Activated T-cell treated with anti-CD3 and anti-CD28 coated beads for 48 hours (primary cell): ENCODE data around the gene CCL5.
"Not testable (repeated sequence)": the region's sequence is repeated elsewhere in the genome, so short reads cannot be mapped to it uniquely, and the experiment has no call there.

Experiments
- DNase-seq: peaks from one replicate; pipeline ENCODE4 v3.0.0-alpha.2; 2020; ENCODE audit warnings: low read depth

CCL5 gene

DNA sequence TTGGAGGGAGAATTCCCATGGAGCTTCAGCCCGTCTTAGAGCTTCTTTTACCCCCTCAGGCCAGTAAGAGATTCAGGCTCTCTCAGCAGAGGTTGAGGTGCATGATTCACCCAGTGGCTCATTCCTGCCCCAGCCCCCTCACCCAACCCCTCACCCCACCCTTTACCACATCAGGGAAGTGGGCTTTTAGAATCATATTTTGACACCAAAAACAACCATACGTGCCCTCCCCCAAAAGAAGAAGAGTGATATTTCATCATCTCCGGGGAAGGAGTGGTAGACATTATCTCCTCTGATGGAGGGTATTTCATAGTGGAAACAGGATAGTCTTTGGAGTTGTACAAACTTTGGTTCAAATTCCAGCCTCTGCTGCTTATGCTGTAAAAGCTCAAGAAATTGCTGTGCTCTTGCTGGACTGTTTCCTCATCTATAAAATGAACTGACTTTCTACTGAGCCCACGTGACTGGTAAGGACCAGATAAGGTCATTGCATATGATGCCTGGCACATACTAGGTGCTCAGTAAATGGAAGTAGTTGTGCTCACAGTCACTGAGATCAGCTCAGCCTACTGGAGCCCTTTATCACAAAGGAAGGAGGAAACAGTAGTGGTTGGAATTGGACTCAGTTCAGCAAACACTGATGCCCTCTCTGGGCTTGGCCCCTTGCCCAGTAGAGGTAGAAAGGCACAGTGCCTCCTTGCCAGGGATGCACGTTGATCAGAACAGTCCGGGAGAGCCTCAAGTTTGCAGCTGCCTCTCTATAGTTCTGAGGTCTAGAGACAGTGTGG lies 18.3 kb upstream of the CCL5 start:
- peak; percentile 39 for DNase-seq

DNA sequence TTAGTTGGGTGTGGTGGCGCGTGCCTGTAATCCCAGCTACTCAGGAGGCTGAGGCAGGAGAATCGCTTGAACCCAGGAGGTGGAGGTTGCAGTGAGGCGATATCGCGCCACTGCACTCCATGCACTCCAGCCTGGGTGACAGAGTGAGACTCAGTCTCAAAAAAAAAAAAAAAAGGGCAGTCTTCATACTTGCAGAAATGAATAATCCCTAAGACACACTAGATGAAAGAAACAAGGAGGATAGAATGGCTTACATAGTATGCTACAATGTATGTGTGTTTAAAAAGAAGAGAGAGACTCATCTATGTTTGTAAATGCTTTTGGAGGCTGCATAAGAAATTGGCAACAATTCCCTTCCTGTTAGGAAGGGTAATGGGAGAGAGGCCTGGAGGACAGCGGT lies 17.6 kb upstream of the CCL5 start:
- not testable (repeated sequence) for DNase-seq

DNA sequence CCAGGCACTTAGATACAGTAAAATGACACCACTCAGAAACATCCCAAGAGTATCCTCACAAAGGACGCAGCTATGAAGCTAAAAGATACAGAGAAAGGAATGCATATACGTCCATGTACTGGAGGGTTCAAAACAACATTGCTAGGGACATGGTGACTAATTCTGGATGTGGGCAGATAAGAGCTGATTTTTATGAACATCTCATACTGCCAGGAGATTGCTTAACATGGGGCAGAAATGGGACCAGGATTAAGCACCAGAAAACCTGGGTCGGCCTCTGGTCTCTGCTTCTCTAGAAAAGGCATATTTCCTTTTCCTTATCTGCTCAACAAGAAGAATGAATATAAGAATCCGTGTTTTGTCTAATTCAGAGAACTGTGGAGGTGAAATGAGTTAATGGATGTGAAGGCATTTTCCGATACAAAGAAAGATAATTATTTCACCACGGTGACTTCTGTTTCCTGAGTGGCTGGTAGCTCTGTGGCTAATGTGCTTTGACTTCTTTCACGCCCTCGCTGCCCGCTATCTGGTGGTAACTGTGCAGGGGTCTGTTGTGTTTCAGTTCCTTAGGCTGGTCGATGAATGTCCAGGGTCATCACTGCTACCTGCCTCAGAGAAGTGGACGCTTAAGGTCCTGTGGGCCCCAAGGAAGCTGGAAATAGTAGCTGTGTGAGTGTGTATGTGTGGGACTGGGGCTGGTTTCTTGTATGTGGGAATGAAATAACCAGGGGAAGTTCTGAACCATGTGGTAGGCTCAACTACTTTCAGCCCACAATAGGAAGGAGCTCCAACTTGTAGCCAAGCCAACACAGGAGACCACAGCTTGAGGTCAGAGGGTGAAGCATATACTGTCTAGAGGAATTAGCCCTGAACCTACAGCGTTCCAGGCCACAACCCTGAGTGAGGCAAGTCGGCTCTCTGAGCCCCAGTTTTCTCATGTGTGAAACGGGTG lies 15.8 kb upstream of the CCL5 start:
- DNase-seq = peak; percentile 18

DNA sequence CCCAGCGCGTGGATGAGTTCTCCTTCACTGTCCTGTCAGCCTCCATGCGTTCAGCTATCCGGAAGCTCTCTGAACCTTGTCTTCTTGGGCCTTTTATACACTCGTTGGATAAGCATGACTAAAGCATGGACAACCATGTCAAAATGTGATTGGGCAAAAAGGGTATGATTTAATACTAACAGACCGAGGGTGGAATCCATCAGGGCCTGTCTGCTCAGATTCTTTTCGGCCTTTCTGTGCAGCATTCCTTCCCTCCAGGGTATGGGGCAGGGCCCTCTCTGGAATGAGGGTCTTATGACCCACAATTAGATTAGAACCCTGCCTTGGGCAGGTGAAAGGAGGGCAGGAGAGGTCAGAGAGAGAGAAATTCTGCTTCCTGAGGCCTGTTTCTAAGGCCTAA lies 14.0 kb upstream of the CCL5 start:
- DNase-seq = no peak

DNA sequence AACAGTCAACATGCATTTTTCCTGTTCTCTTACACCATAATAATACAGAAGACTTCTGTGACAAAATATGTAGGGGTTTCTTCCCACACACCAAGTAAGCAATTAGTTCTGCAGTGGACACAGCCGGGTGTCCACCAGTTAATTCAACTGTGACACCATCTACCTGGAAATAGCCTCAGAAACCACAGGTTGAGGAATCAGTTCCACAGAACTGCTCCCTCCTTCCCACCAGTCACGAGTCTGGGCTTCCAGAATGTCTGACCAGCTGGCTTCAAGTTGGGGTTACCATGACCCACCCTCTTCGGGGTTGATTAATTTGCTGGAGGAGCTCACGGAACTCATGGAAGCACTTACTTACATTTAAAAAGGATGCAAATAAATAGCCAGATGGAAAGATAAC lies 13.6 kb upstream of the CCL5 start:
- no peak for DNase-seq

DNA sequence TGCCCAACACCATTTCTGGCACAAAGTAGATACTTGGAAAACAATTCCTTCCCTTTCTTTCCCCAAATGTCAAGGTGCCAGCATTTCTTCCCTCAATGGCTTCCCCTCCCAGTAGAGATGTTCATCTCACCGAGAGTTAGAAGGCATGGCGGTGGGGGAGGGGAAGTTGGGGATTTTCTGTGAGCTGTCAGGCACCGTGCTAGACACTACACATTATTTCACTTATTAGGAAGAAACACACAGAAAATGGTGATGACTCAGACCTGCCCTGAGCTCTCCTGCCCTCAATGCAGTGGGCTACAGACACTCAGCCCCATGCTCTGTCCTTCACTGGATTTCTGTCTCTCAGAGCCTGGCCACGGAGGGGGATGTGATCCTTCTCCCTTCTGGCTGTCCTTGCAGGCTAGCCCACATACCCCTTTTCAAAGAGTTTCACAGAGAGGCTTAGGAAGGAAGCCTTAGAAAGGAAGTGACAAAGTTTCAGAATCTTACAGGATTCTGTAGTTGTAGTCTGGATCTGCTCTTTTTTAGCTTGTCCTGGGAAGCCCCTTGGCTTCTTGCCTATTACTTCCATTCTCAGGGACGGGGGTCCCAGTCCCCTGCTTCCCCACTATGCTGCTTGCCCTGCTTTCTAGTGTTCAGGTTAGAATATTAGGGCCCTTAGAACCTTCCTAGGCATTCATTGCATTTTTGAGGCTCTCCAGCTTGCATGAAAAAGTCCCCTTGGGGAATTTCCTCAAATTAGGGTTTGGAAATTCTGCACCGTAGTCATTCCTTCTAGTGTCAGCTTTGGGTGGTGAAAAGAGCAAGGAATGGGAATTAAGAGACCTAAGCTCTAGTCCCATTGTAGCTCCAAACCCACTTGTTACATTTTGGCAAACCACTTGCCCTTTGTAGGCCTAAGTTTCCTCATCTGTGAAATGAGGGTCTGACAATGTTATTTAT lies 12.2 kb upstream of the CCL5 start:
- DNase-seq = no peak

DNA sequence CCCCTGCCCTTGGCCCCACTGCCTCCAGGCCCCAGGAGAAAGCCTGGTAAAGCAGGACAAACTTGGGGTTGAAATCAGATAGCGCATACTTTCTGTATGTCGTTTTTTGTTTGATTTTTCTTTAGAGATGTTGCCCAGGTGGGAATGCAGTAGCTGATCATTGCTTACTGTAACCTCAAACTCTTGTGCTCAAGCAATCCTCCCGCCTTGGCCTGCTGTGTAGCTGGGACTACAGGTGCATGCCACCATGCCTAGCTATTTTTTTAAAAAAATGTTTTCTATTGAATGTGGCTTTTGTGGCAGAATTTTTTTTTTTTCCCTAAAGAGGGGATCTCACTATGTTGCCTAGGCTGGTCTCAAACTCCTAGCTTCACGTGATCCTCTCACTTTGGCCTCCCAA lies 11.1 kb upstream of the CCL5 start:
- no peak for DNase-seq

DNA sequence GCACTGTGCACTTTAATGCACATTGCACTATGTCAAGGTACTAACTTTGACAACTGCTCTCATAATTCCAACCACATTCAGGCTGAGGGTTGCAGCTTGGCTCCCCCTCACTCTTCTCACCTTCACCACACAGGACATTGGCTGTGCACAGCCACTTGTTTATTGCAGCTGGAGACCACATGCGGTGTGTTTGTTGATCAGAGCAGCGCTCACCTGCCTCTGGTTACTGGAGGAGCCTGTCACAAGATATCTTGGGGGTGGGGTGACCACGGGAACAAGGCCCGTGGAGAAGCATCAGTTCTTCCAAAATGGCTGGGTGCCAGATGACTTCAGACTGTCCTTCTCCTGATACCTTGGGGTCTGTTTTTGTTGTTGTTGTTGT lies 10.6 kb upstream of the CCL5 start:
- no peak for DNase-seq

DNA sequence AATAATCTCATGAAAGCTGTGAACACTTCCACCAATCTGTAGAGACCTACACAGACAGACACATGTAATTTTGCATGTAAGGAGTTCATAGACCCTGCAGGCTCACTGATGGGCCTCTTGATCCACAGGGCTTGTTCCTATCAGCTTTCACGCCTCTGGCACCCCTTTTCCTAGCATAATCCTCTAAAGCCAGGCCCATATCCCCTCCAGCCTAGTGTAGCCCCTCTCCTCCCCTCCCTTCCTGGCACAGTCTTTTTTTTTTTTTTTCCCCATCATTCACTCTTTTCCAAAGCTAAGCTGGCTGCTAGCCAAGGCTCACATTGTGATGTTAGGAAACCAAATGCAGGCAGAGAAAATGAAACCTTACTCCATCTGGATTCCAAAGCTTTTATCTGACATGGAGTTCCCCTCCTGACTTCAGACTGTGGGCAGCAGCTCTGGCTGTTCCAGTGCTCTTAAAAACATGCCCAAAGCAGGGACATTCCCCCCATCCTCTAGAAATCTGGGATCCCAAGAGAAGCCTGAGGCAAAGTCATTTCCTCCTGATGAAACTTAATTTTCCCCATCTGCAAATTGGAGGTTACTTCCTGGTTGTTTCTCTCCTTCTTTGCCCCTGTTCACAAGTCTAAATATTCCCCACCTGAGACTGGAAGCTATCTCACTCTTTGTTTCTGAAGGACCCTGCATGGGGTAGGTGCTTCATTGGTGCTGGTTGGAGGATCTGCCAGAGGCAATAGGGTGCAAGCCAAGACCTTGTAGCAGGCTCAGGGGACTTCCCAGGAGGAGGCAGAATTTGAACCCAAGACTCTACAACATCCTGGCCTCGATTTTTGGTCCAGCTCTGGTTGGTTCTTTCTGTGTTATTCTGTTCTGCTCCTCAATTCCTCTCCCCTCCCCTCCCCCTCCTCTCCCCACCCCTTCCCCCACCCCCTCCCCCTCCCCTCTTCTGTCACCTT lies 9.9 kb upstream of the CCL5 start:
- DNase-seq = no peak

DNA sequence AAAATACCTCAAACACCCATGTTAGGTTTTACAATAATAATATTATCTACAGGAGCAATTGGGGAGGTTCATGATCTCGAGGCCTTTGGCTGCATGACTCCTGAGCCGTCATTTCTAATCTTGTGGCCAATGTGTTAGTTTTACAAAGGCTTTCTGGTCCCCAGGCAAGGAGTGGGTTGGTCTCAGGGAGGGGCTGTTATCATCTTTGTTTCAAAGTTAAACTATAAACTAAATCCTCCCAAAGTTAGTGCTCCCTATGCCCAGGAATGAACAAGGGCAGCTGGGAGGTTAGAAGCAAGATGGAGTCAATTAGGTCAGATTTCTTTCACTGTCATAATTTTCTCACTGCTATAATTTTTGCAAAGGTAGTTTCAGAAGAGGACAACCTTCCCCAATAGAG lies 9.1 kb upstream of the CCL5 start:
- DNase-seq = no peak

DNA sequence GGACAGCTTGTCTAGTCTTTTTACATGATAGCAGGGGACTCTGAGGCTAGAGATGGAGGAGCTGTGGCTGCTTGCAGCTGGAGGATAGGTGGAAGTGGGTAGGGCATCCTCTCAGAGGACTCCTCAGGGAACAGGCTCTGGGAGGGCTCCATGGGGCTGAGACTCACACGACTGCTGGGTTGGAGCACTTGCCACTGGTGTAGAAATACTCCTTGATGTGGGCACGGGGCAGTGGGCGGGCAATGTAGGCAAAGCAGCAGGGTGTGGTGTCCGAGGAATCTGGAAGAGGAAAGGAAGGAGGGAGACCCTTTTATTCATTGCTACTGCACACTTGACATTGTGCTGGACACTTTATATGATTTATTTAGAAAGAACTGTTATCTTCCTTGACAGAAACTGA lies 1.8 kb downstream of the CCL5 start:
- no peak for DNase-seq

DNA sequence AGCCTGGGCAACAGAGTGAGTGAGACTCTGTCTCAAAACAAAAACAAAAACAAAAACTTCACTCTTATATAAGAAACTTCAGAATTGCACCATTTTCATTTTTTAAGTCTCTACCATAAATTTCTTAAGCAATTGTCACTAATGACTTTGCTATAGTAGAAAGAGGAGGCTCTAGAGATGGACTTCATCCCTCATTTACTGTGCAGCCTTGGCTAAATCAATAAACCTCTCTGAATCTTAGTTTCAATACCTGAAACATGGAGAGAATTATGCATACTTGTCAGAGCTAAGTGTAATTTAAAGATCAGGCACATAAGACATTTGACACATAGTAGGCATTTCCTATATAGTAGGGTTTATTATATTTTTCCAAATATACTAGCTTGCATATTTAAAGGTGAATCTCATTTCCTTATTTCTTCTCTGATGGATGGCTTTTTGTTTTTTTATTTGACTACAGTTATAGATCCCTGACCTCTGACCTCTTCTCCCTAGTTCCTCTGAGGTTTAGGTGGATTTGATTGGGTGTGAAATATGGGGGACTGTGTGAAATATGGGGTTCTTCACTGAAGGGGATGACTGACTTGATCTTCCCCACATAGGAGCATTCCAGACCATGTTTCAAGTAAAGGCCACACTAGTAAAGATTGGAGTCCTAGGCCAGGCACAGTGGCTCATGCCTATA lies 2.7 kb downstream of the CCL5 start:
- DNase-seq = no peak

DNA sequence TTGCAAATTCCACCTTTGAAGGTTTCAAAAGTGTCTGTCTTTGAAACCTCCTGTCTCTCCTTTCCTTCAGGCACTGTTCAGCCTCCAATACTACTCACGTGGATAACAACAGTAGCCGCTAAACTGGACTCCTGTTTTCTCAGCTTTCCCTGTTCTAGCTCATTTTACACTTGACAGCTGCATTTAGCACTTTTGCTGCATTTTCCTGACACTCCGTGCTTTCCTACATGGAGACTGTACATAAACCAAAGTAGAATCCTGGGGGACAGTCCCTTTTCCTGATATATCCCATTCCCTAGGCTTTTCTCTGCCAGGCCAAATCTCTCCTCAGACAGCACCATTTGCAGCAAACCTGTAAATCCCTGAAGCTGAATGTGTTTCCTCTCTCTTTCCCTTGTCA lies 3.6 kb downstream of the CCL5 start:
- DNase-seq = no peak

DNA sequence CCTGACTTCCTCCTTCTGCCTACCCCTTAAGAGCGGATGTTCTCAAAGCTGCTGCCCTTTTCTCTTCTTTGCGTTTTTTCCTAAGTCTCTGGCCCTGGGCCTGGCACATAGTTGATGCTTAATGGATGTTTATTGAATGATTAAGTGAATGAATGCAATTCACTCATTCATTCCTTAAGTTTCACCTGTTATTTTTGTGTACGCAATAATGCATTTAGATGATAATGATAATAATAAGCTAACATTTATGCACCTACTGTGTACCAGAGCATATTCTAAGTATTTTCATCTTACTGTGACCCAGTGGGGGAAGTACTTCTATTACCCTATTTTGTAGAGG lies 4.4 kb downstream of the CCL5 start:
- no peak for DNase-seq

DNA sequence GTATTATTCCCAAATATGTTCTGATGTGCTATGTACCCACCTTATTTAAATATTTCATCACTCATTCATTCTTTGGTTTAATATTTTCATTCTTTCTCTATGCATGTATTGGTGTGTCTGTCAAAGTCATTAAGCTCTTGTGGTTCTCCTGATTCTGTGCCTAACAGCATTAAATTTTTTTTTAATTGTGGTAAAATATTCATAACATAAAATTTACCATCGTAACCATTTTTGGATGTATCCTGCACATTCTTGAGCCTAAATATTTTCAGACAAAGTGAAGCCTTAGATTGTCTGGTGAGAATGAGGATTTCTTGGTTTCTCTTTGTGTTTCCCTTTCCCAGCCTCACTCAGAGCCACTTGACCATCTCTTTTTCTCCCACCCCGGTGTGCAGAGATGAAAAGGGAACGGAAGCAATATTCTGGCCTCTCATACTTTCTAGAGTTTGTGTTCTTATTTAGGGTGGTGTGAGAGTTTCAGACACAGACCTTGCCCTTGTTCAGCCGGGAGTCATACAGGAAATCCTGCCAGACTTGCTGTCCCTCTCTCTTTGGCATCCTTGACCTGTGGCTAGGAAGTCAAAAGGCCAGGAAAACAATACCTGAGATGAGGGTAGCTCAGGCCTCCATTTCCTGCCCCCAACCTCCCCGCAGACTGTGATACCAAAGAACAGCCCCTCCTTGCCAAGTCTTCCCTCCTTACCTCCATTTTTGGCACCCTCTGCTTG lies 4.9 kb downstream of the CCL5 start:
- DNase-seq = no peak

DNA sequence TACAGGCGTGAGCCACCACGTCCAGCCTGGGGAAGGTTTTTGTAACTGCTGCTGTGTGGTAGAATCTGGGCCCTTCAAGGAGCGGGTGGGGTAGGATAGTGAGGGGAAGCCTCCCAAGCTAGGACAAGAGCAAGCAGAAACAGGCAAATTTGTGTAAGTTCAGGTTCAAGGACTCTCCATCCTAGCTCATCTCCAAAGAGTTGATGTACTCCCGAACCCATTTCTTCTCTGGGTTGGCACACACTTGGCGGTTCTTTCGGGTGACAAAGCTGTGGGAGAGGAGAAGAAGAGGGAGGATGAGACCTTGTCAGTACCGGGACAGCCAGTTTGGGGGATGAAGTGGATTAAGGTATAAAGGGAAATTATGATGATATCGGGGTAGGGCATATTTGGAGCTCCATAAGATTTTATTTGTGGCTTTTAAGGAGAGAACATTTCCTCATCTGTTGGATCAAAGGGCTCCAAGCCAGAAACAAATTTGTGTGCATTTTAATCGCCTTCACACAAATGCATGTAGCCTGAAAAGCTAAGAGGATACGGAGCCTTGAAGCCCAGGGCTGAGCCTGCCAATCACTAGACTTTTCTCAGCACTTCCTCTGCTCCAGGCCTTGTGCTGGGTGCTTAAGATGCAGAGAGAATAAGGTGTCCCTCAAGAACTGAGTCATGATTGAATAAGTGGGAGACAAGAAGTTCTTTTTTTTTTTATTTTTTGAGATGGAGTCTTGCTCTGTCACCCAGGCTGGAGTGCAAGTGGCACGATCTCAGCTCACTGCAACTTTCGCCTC lies 7.8 kb downstream of the CCL5 start:
- DNase-seq = no peak

DNA sequence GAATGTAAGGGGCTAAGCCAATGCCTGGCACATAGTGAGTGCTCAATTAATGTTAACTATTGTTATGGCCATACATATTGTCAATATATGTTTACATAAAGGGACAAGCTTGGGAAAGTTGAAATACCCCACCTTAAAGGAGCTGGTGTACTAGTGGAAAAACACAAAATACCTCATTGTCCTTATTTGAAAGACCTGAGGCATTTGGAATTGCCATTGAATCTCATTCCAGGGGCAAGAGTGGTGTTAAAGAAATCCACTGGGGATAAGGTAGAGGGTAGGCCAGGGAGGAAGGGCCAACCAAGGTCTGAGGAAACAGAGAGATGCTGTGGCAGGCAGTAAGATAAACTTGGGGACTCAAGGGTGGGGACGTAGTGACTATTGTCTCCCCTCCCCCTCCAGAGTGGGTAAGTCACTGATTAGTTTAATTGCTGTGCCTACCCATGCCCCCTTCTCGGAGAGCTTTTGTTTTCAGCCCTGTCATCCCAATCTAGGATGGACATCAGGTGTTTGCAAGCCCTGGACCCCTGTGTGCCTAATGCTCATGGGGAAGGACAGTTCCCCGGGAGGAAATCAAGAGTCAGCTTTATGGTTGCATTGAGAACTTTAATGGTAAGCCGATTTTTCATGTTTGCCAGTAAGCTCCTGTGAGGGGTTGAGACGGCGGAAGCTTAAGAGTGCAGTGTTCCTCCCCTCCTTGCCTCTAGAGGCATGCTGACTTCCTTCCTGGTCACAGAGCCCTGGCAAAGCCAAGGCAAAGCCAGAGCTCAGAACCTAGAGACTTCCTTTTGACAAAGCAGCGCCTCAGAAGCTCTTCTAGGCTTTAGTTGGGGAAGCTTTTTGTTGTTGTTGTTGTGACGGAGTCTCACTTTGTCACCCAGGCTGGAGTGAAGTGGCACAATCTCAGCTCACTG lies 9.0 kb downstream of the CCL5 start:
- no peak for DNase-seq

DNA sequence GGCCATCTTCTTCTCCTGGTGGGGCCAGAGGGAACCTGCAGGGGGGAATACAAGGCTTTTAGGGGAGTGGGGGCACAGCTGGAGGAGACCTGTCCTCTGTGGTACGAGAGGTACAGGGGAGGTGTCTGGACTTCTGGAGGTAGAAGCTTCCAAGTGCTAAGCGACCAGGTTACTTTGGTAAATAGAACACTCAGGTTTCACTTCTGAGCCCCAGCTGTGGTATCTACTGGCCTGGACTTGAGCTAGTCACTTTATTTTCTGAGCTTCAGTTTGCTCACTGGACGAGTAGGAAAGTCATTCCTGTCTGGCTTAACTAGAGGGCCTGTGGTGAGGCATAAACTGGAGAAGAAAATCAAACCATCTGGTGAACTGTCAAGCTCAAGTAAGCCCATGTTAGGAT lies 11.4 kb downstream of the CCL5 start, which contains the start of gene HEATR9:
TSS of gene HEATR9 (minus strand) at position 155 of the 400 bp plus-strand sequence. CDS start at position 6, 149 bp downstream.
- no peak for DNase-seq
